ENCODE measurements around the gene HINT3. TPM values are rescaled to one million over a fixed set of nuclear protein-coding genes. Genes with fewer than 3 reads are reported as not detected.

HINT3 gene
- total RNA-seq, 1 experiment from 2014 or later = 11.7 TPM

- Histone ChIP-seq H4K5ac (ENCODE audit: insufficient read length, low read depth, low read length) (no peak overlapping the region), H3K9ac (ENCODE audit: extremely low read depth, insufficient read length, low read length) (no peak overlapping the region), H3K9me3 (ENCODE audit: control insufficient read depth, low read depth, low read length) (no peaks in the 10 kb centered on the region), H2AK5ac (ENCODE audit: insufficient read length, low read length) (no peak overlapping the region), H2BK15ac (ENCODE audit: low read depth, low read length) (no peak overlapping the region), H3K27me3 (ENCODE audit: insufficient read depth, low read length) (no peaks in the 10 kb centered on the region), H3K4ac (ENCODE audit: low read depth, low read length) (no peak overlapping the region), H4K20me1 (ENCODE audit: control insufficient read depth, insufficient read depth, insufficient read length) (no peaks in the 10 kb centered on the region), H3K23me2 (ENCODE audit: insufficient read length, low read depth, low read length, poor library complexity, severe bottlenecking) (no peaks in the 10 kb centered on the region), H3K14ac (ENCODE audit: insufficient read depth, low read length) (no peak overlapping the region), H3K23ac (ENCODE audit: insufficient read length, low read depth, low read length) (no peak overlapping the region), H3K4me1 (ENCODE audit: insufficient read depth, low read length) (no peaks in the 10 kb centered on the region), H2BK20ac (ENCODE audit: low read depth, low read length, poor library complexity, severe bottlenecking) (no peak overlapping the region), H2BK120ac (ENCODE audit: low read depth, low read length, poor library complexity, severe bottlenecking) (no peak overlapping the region), H4K8ac (replicated peaks; ENCODE audit: insufficient read length, low read depth, low read length) (no peak overlapping the region), H2BK12ac (ENCODE audit: insufficient read length, low read depth, low read length) (no peak overlapping the region), H3K4me2 (ENCODE audit: insufficient read depth, insufficient read length, low read length) (no peak overlapping the region), H3K79me2 (ENCODE audit: insufficient read depth, low read length) (no peaks in the 10 kb centered on the region), H4K91ac (ENCODE audit: insufficient read length, low read depth, low read length) (no peak overlapping the region), H3K27ac (ENCODE audit: insufficient read length, low read depth, low read length) (no peak overlapping the region), H3K18ac (ENCODE audit: insufficient read length, low read depth, low read length) (no peak overlapping the region), H3K56ac (ENCODE audit: insufficient read length, low read depth, low read length) (no peak overlapping the region), H2AFZ (ENCODE audit: low read length) (no peak overlapping the region), H2BK5ac (ENCODE audit: insufficient read length, low read length) (no peak overlapping the region), H3T11ph (ENCODE audit: low read length) (no peak overlapping the region), H3K79me1 (ENCODE audit: insufficient read depth, low read depth, low read length, poor library complexity, severe bottlenecking) (no peaks in the 10 kb centered on the region)
- Mint-ChIP-seq H3K4me3 (no peak overlapping the region), H3K36me3 (ENCODE audit: insufficient read depth in 1 of 3, low read depth in 3 of 3) (no peaks in the 10 kb centered on the region), H3K27ac (peak overlapping the region in 1 of 3 experiments; percentile 17; a peak in 1 of 7 replicates), H3K27me3 (ENCODE audit: low read depth) (no peaks in the 10 kb centered on the region), H3K4me1 (no peaks in the 10 kb centered on the region), H3K9me3 (no peaks in the 10 kb centered on the region)
- DNase-seq = no peak
- WGBS (ENCODE audit: extremely low coverage, insufficient read length, low lambda C conversion rate) = no CpG with 5 or more reads among the region's 3 CpGs
- no peak for TF ChIP-seq CTCF (conservative IDR thresholded peaks at IDR 0.05)
Measured at GRCh38 chr6:125979101-125979500, 22.5 kb downstream of the HINT3 start.

All from H9 (cell line).